ENCODE measurements around the gene C1D.
"Not testable (repeated sequence)": the region's sequence is repeated elsewhere in the genome, so short reads cannot be mapped to it uniquely, and the experiment has no call there.

Gene C1D, protein sequence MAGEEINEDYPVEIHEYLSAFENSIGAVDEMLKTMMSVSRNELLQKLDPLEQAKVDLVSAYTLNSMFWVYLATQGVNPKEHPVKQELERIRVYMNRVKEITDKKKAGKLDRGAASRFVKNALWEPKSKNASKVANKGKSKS

DNA sequence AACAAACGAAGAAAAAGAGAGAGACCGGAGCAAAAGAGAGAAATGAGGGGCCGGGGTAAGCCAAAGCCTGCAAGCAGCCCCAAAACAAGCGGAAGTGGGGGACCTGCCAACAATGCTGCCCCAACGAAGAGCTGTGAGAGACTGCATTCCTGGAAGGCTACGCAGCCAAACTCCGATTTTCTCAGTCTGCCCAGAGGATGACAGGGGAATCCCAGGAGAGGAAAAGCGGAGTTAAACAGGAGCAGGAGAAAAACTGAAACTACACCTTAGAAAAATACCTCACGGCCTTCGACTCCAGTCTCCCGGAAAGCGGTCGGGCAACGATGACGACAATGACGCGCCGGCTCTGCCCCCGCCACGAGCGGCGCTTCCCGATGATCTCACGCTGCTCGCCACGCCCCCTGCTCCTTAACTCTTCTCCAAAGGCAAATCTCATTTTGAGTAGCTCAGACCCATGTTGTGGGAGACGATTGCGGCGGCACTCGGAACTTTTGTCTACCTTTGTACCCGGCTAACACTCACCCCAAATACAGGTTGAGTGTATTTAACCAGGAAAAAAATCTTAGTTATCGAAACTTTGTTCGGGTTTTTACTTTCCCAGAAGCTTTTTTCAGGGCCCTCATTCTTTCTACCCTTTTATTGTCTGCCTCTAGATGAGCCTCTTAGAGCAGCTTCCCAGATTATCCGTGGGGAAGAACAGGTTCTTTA, at the start of gene C1D:
C1D (minus strand) TSS at position 325 of the 708 bp plus-strand sequence. CDS start 15,694 bp downstream, outside the sequence.
- peak in 1 of 2 experiments; percentile 70 for DNase-seq

DNA sequence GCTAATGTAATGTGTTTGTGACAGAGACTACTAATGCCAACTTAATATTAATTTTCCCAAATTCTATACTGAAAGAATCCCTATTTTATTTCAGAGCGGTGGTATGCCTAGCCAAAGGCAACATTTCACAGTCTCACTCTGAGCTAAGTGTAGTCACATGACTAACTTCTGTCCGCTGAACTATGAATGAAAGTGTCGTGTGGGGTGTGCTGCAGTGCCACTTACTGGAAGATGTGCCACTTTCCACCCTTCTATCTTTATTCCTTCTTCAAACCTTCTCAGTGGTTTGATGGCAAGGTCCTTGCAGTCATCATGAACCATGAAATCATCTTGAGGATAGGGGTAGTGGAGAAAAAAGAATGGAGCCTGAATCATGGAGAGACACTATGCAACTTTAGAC, 47.3 kb upstream of the C1D start:
- DNase-seq: no peak

DNA sequence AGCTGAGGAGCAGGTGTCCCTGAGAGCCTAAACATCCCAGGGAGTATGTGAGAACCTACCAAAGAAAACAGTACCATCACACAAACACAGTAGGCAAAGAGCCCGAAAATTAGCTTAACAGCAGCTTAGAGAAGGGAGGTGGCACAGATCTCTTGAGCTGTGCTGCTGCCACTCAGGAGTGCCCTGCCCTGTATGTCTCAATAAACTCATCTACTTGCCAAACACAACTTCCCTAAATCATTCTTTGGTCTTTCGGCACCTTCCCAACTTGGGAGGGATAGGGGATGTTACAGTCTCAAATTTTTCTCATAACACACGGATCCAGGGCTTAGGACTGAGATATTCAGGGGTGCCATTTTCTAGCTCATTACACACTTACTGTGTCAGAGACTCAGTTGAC, 45.3 kb upstream of the C1D start:
- no peak for DNase-seq

DNA sequence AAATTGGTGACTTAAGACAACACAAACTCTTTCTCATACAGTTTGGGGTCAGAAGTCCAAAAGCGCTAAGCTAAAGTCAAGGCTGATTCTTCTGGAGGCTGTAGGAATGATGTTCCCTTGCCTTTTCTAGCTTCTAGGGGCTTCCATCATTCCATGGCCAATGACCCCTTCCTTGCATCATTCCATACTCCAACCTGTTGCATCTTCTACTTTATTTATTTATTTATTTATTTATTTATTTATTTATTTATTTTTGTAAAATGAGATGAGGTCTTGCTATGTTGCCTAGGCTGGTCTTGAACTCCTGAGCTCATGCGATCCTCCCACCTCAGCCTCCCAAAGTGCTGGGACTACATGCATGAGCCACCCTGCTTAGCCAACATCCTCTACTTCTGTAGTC, 44.7 kb upstream of the C1D start:
- no peak for DNase-seq

DNA sequence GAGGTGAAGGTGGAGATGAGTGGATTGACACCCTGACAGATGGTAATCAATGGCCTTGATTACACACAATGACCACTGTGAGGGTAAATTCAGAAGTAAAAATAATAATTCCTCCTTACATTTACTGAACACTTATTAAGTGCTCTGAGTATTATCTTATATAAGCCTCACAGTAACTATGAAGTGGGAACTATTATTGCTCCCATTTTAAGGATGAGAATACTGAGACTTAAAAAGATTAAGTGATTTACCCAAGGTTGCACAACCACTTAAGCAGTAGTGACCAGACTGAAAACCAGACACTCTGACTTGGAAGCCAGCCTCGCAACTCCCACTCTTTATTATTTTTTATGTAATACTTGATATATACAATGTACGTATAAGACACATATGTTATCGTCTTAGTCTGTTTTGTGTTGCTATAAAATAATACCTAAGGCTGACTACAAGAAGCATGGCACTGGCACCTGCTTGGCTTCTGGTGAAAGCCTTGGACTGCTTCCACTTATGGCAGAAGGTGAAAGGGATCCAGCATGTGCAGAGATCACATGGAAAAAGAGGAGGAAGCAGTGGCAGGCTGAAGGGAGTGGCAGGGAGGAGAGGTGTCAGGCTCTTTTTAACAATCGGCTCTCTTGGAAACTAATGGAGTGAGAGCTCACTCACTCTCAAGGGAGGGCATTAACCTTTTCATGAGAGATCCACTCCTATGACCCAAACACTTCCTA, 41.5 kb upstream of the C1D start:
- DNase-seq: no peak

DNA sequence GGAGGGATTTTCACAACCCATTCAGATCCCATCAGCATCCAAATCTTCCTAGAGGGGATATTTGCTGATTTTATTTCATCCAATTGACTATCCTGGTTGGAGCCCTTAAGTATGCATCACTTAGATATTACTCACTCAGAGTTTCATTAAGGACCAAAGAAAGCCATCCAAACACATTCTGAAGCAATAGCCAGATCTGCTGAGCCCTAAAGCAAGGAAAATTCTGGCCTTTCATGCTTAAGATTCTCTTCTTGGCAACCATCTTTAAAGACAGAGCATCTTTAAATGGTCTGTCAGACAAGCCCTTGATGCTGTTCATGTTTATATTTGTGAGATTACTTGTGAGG, 40.9 kb upstream of the C1D start:
- no peak for DNase-seq

DNA sequence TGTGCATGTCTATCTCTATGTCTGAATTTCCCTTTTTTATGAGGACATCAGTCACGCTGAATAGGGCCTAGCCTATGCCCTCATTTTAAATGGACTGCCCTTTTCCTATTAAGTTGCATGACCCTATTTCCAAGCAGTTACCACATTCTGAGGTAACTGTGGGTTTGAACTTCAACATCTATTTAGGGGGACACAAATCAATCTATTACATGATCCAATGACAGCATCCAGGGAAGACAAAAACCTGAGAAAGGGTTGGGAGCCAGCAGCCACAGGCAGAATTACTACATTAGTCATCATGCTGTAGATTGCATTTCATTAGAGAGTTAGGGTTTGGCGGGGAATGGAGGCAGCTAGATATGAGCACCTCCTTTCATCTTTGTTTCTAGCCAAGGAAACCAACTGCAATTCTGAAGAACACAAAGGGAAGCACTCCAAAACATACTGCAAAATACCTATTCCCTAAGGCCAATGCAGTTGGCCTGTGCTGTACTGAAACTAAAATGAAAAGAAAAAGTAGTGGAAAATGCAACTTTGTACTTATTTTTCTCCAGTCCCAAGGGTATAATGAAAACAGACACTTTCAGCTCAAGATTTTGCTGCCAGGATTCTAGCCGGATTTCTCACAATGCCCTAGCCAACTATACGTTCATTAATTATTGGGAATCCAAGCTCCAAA, 40.4 kb upstream of the C1D start:
- DNase-seq: no peak

DNA sequence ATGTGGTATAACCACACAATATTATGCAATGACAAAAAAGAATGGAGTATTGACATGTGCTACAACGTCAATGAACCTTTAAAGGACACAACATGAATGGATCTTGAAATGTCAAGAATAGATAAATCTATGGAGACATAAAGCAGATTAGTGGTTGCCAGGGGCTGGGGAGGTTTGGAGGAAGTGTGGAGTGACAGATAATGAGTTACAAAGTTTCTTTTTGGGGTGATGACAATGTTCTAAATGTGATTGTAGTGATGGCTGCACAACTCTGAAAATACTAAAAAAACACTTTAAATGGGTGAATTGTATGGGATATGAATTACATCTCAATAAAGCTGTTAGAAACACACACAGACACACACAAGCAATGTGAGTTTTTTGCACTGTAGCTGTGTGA, 37.4 kb upstream of the C1D start:
- DNase-seq: no peak

DNA sequence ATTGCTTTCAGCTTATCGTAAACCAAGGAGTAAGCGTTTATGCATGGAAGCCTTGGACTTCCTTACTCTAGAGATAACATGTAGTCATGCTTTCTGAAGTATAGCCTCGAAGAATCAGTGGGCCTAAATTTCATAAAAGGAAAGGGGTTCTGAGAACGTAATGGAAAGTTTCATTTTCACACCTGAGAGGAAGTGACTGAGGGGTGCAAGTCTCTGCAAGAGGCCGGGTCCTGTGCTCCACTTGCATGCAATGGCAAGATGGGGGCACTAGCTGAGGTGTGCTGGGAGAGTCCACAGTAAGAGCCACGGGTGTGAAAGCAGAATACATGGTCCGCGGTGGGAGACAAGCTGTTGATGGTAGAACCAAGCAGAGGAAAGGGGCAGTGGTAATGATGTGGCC, 36.5 kb upstream of the C1D start:
- DNase-seq: no peak

DNA sequence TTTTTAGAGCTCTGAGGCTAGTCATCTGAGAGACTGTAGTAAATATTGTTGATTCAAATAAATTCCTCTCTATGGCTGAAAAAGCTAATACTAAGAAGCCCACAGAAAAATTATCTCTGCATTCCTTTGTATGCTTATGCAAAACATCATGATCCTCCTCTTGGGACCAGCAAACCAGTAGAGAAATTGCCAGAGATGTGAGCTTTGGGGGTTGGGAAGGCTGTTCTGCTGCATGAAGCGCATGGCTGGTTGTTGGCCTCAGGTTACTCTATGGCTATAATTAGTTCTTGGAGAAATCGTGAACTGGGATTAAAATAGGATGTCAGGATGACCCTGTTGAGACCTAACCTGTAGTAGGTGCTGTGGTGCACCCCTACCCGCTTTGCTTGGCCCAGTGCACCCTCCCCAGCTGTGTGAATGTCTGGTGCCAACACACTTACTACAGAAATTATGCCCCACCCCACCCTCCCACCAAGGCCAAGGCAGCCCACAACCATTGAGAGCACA, 35.5 kb upstream of the C1D start:
- no peak for DNase-seq

DNA sequence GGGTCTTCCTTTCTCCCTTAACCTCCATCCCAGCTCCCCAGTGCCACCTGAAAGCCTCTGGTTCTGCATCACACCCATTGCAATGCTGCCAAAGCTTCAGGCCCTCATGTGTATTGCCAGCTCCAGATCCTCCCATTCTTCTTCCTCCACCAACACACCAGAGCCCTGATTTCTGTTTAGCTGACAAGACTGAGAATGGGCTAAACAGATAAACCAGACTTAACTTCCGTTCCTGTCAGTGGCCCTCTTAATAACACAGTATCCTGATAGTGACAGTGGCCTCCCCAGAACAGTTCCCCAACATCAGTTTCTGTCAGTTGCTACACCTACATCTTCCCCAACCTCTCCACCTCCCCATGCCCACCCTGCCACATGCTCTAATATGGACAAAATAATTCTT, 31.3 kb upstream of the C1D start:
- DNase-seq: no peak

DNA sequence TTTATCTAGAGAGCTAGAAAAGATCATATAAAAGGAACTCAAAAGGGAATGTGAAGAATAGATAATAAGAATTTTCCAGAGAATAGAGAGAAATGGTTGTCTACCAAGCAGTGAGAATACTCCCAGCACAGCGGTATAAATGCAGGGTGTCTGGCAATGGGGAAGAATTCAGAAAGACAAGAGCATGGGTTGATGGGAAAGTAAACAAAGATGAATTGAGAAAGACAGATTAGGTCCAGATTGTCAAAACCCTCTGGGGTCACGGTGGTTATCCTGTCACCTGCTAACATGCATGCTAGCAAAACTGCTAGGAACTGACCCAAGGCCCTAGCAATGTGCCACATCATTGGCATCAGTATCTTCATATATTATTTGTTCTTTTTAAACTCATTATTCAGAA, 30.8 kb upstream of the C1D start:
- DNase-seq: no peak

DNA sequence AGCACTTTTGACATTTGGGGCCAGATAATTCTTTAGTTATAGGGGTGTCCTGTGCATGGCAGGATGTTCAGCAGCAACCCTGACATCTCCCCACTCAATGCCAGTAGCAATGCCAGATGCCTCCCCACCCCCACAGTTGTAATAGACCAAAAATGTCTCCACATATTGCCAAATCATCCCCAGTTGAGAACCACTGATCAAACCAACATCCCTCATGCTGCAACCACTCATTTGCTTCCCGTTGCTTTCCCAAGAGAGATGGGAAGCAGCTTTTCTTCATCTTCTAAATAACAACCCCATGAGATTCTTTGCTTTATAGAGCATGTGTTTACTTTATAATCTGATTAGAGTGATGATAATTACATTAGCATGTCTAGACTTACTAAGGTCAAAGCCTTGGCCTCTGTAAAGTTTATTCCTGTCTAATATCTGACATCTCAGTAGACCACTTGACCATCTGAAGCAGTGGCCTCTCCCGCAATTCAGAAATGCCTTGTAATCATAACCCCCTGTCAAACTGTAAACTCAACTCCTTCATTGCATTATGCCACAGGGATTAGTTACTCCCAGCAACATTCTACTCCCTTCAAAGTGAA, 28.7 kb upstream of the C1D start:
- no peak for DNase-seq

DNA sequence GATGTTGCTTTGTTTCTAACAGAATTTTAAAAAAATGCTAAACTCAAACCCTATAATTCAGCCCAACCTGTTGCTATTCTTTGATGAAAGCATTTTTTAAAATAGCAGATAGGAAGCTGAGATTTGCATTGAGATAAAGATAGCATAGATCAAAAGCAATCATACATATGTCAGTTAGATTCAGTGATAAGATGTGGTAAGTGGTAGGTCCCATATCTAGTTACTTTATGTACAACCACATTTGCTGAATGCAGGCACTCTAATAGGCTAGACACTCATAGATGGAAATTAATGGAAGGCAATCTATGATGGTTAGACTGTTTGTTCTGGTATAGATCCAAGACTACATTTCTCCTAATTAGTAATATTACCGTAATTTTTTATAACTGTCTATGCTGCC, 27.2 kb upstream of the C1D start:
- no peak for DNase-seq

DNA sequence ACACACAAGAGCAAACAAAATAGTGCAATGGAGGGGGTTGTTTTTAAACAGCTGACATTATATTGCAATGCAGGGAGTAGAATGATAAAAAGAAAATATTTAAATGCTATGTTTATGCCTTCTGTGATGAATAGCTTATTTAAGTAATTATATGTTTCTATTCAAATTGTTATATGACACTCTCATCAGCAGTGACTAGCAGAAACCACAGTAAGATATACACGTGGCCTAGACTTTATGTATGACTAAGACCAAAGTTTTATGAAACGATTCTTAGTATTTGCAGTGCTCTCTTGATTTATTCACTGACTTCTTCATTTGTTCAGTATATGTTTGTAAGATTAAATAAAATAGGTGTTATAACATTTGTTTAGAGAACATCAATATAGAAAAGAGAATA, 26.1 kb upstream of the C1D start:
- no peak for DNase-seq

DNA sequence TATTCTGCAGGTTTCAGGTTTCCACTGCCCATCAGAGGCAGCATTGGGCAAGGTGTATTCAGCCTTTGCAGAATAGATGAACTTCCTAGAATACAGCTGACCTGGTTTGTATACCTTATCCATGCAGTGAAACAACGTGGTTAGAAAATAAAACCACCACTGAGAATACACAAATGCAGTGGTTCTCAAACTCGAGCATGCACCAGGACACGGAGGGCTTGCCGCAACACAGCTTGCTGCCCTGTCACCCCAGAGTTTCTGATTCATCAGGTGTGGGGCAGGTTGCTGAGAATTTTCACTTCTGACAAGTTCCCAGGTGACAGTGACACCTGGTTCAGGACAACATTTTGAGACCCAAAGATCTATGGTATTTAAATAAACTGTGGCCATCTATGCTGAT, 23.4 kb upstream of the C1D start:
- no peak for DNase-seq

DNA sequence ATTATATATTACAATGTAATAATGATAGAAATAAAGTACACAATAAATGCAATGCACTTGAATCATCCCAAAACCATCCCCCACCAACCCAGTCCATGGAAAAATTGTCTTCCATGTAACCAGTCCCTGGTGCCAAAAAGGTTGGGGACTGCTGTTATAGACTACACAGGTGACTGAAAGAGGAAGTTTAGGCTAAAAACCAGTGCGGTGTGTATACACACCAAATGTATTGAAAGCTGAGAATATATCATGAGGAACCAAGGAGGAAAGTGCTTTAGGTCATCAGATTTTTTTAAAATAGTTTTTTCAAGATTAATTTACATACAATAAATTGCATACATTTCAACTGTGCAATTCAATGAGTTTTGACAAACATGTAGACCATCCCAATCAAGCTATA, 20.5 kb upstream of the C1D start:
- no peak for DNase-seq

DNA sequence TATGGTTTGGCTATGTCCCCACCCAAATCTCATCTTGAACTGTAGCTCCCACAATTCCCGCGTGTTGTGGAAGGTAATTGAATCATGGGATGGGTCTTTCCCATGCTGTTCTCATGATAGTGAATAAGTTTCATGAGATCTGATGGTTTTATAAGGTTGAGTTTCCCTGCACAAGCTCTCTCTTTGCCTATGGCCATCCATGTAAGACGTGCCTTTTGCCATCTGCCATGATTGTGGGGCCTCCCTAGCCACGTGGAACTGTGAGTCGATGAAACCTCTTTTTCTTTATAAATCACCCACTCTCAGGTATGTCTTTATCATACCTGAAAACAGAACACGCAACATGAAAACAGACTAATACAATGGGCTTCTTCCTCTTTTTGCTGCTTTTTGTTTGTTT, 11.2 kb upstream of the C1D start:
- DNase-seq: no peak

DNA sequence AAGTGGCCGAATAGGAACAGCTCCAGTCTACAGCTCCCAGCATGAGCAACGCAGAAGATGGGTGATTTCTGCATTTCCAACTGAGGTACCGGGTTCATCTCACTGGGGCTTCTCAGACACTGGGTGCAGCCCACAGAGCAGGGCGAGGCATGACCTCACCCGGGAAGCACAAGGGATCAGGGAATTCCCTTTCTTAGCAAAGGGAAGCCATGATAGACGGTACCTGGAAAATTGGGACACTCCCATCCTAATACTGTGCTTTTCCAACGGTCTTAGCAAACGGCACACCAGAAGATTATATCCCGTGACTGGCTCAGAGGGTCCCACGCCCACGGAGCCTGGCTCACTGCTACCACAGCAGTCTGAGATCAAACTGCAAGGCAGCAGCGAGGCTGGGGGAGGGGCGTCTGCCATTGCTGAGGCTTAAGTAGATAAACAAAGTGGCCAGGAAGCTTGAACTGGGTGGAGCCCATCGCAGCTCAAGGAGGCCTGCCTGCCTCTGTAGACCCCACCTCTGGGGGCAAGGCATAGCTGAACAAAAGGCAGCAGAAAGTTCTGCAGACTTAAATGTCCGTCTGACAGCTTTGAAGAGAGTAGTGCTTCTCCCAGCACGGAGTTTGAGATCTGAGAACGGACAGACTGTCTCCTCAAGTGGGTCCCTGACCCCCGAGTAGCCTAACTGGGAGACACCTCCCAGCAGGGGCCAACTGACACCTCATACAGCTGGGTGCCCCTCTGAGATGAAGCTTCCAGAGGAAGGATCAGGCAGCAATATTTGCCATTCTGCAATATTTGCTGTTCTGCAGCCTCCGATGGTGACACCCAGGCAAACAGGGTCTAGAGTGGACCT, 1.2 kb upstream of the C1D start:
- DNase-seq: not testable (repeated sequence)

DNA sequence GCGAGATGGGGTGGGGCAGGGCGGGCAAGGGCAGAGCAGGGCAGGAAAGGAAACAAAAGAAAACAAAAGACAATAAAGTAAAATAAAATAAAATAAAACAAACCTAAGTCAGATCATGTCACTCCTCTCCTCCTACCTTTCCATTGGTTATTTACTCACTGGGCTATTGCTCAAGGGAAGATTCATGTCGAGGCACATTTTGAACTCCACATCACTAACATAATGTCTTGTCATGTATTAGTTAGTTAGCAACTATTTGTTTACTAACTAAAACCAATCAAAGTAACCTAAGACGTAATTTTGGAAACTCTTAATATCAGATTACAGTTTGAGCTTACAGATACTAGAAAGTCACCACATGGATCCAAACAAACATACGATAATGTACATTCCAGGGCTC, 2.2 kb downstream of the C1D start:
- DNase-seq: no peak

DNA sequence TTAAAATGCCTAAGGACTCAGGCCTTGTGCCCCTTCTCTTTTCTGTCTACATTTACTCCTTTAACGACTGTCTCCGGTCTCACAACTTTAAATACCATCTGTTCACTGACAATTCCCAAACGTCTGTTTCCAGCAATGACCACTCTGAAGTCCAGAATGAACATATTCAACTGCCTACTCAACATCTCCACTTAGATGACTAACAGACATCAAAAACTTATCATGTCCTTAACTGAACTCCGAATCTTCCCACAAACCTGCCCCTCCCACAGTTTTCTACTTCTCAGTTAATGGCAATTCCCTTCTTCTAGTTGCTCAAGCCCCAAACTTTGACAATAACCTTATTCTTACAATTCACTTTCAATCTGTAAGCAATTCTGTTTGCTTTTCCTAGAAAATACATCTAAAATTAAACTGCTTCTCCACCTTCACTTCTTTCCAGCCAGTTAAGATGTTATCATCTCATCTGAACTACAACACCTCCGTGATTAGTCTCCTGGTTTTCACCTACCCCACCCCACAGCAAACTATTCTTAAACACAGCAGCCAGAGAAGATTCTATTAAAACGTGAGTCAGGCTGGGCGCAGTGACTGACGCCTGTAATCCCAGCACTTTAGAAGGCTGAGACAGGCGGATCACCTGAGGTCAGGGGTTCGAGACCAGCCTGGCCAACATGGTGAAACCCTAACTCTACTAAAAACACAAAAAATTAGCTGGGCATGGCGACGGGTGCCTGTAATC, 2.8 kb downstream of the C1D start:
- DNase-seq: no peak
